A673 (cell line): ENCODE results near the gene KIF12. TPM values are rescaled to one million over a fixed set of nuclear protein-coding genes. Genes with fewer than 3 reads are reported as not detected.
A peak's percentile ranks its signal among the peaks of the same experiment; 100 is the strongest.

ENCODE experiments used
- BruUV-seq: library from RNA; stranded (reverse); fragments of 400-500 nt; replicated peaks from 2 replicates; lab custom pipeline; 2021; lab: Mats Ljungman, UMichigan
- CTCF ChIA-PET: fragments of 300-600 bp; sonication (Branson Sonifier 250); formaldehyde crosslinking; loops from one replicate; lab custom pipeline; 2022; ENCODE audit warnings: antibody characterized with exemption; lab: Charles Lee
- POLR2A ChIA-PET: fragments of 300-600 bp; sonication (Branson Sonifier 250); formaldehyde crosslinking; loops from one replicate; lab custom pipeline; 2022; ENCODE audit warnings: antibody characterized with exemption; ENCODE audit not compliant: low non-redundant PET; lab: Charles Lee
- DNase-seq: peaks from one replicate; pipeline ENCODE4 v3.0.0-alpha.2; 2015; ENCODE audit warnings: low spot score
- H3K27ac ChIP-seq: fragments of 200-600 bp; sonication (generic); 2 replicates; pipeline ENCODE4 v1.5.1; 2016; ENCODE audit warnings: mixed run types, low read depth, mild to moderate bottlenecking, mixed read lengths, antibody characterized with exemption, low read length; ENCODE audit not compliant: poor library complexity, severe bottlenecking
- H3K27me3 ChIP-seq: fragments of 200-600 bp; sonication (generic); replicated peaks from 2 replicates; pipeline ENCODE4 v1.6.1; 2017; ENCODE audit warnings: mixed run types, low read depth, mild to moderate bottlenecking, mixed read lengths, antibody characterized with exemption, low read length; ENCODE audit not compliant: insufficient read depth, poor library complexity
- H3K36me3 ChIP-seq: fragments of 200-600 bp; sonication (generic); 2 replicates; pipeline ENCODE4 v1.6.1; 2016; ENCODE audit warnings: mixed run types, mild to moderate bottlenecking, mixed read lengths, antibody characterized with exemption, low read length; ENCODE audit not compliant: insufficient read depth, poor library complexity, severe bottlenecking
- H3K4me1 ChIP-seq: fragments of 200-600 bp; sonication (generic); 2 replicates; pipeline ENCODE4 v1.6.1; 2017; ENCODE audit warnings: mixed run types, mild to moderate bottlenecking, mixed read lengths, antibody characterized with exemption, low read length; ENCODE audit not compliant: insufficient read depth, poor library complexity, severe bottlenecking
- H3K4me3 ChIP-seq: fragments of 200-600 bp; sonication (generic); 2 replicates; pipeline ENCODE4 v1.5.1; 2016; ENCODE audit warnings: low read depth, mixed run types, mild to moderate bottlenecking, mixed read lengths, low read length; ENCODE audit not compliant: poor library complexity, severe bottlenecking
- H3K9me3 ChIP-seq: fragments of 200-600 bp; sonication (generic); 2 replicates; pipeline ENCODE4 v1.6.1; 2016; ENCODE audit warnings: mixed run types, low read depth, mild to moderate bottlenecking, mixed read lengths, antibody characterized with exemption, low read length; ENCODE audit not compliant: poor library complexity, severe bottlenecking
- CTCF ChIP-seq: fragments of 300-800, 200-600 bp; sonication (generic); conservative IDR thresholded peaks from 2 replicates; pipeline ENCODE4 v1.5.1; 2017; ENCODE audit warnings: low read depth, mild to moderate bottlenecking, antibody characterized with exemption, low read length, moderate library complexity, mixed read lengths
- EZH2 ChIP-seq: fragments of 200-600 bp; sonication (generic); IDR thresholded peaks from 2 replicates; pipeline ENCODE4 v1.6.1; 2017; ENCODE audit warnings: borderline replicate concordance, low read depth, mild to moderate bottlenecking, mixed read lengths, antibody characterized with exemption, low read length; ENCODE audit not compliant: poor library complexity, severe bottlenecking
- intact Hi-C: fragments of 100-400 bp; cut with micrococcal nuclease; formaldehyde crosslinking; loops from one replicate; pipeline ENCODE4 v1.10.0; 2022; ENCODE audit not compliant: unreplicated experiment
- total RNA-seq: library from RNA; stranded (reverse); gene quantifications from 2 replicates; pipeline ENCODE4 v1.2.3, GENCODE V29; 2021

Gene KIF12
- total RNA-seq, 1 experiment from 2014 or later: not detected

- intact Hi-C loops: no loop called here
- BruUV-seq: no TSS peak
- Histone ChIP-seq H3K36me3 (no peaks in the 10 kb centered on the region), H3K4me3 (no peak overlapping the region), H3K27ac (no peak overlapping the region), H3K9me3 (no peaks in the 10 kb centered on the region), H3K4me1 (no peaks in the 10 kb centered on the region), H3K27me3 (peaks cover 14% of the 10 kb centered on the region)
- ChIA-PET CTCF (no interaction called here), POLR2A (no interaction called here)
- DNase-seq: peak; percentile 23
- TF ChIP-seq EZH2 (no peak), CTCF (no peak)
These were observed 13.9 kb upstream of the KIF12 start for GRCh38 chr9:114112778-114113584.

- DNase-seq: no peak
- ChIA-PET CTCF (no interaction called here), POLR2A (no interaction called here)
- peaks cover 14% of the 10 kb centered on the region for H3K27me3 ChIP-seq
- intact Hi-C loops: no loop called here
- no TSS peak for BruUV-seq
- no peaks in the 10 kb centered on the region for H3K4me1 ChIP-seq
- TF ChIP-seq EZH2 (no peak), CTCF (no peak)
- H3K9me3 ChIP-seq: no peaks in the 10 kb centered on the region
- no peak overlapping the region for H3K27ac ChIP-seq
- H3K4me3 ChIP-seq: no peak overlapping the region
- no peaks in the 10 kb centered on the region for H3K36me3 ChIP-seq
These were observed 13.2 kb upstream of the KIF12 start for GRCh38 chr9:114112325-114112724.

DNA sequence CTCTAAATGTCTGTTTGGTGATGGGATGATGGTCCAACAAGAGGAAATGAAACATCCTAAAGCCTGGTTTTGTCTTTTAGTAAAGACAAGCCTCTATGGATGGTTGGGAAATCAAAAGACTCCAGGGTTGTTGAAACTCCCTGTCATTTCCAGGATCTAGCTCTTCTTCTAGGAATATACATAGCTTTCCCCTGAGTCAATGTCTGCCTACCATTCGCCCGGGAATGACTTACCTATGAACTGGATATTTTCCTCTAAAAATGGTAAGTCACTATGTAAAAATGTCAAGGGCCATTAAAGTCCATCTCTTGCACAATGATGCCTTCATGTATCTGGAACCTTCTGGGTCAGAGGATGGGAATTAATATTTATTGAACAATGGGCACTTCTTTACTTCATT lies 11.1 kb upstream of the KIF12 start:
- ChIA-PET CTCF (interaction anchor here (1.7 kb wide), 1 partner anchor 181 kb away, joined by 3 read pairs; no protein-coding TSS in a partner anchor), POLR2A (no interaction called here)
- H3K4me3 ChIP-seq: no peak overlapping the region
- intact Hi-C loops: no loop called here
- BruUV-seq: no TSS peak
- TF ChIP-seq CTCF (no peak), EZH2 (no peak)
- H3K27me3 ChIP-seq: peaks cover 31% of the 10 kb centered on the region
- no peak for DNase-seq
- H3K36me3 ChIP-seq: no peaks in the 10 kb centered on the region
- no peaks in the 10 kb centered on the region for H3K9me3 ChIP-seq
- no peak overlapping the region for H3K27ac ChIP-seq
- no peaks in the 10 kb centered on the region for H3K4me1 ChIP-seq
